HG02938 (cell line): ENCODE measurements around the gene JAZF1.
"Not testable (repeated sequence)": the region's sequence is repeated elsewhere in the genome, so short reads cannot be mapped to it uniquely, and the experiment has no call there.

Source experiments
- ATAC-seq: cut with Tn5 transposase; IDR thresholded peaks from one replicate; pipeline ENCODE4 v1.9.1; 2021; ENCODE audit warnings: mild to moderate bottlenecking, moderate library complexity; ENCODE audit not compliant: unreplicated experiment

JAZF1 gene

GRCh38 chr7:28018020-28018419 is 162.6 kb downstream of the JAZF1 start:
- ATAC-seq: no peak

DNA sequence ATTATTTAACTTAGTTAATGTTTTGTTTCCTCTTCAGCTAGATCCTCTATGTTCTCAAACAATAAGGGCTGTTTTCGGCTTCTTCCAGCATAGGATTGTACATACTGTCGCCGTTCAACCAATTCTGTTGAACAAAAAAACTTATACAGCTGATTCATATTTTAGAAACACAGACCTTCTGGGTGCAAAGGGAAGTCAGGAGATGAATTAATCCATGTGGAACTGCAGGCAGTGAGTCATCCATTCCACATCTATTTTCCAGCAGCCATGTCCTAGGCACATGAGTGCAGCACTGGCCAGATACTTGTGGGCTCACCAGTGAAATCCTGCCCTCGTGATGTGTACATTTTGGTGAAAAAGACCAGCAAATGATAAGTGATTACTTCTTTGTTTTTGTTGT is 163.2 kb downstream of the JAZF1 start:
- no peak for ATAC-seq

- ATAC-seq: no peak
Measured at GRCh38 chr7:28016297-28016696, 164.3 kb downstream of the JAZF1 start.

DNA sequence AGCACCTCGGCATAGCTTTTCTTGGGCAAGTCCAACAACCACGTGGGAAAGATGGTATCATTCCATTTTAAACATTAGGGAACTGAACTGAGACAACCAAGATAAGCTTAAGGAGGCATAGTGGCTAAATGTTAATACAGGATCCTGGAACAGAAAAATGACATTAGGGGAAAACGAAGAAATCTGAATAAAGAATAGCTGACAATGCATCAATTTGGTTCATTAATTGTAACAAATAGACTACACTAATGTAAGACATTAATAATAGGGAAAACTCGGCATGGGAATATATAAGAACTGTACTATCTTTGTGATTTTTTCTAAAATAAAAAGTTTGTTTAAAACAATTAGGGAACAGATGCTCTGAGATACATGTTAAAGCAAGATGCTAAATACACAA is 165.4 kb downstream of the JAZF1 start:
- ATAC-seq: no peak

GRCh38 chr7:28014340-28014739 is 166.3 kb downstream of the JAZF1 start:
- not testable (repeated sequence) for ATAC-seq

GRCh38 chr7:28013441-28013840 is 167.2 kb downstream of the JAZF1 start:
- ATAC-seq: no peak

GRCh38 chr7:28013019-28013418 is 167.6 kb downstream of the JAZF1 start:
- no peak for ATAC-seq

GRCh38 chr7:28008911-28009310 is 171.7 kb downstream of the JAZF1 start:
- ATAC-seq: no peak

- no peak for ATAC-seq
Measured at GRCh38 chr7:28008171-28008570, 172.4 kb downstream of the JAZF1 start.

DNA sequence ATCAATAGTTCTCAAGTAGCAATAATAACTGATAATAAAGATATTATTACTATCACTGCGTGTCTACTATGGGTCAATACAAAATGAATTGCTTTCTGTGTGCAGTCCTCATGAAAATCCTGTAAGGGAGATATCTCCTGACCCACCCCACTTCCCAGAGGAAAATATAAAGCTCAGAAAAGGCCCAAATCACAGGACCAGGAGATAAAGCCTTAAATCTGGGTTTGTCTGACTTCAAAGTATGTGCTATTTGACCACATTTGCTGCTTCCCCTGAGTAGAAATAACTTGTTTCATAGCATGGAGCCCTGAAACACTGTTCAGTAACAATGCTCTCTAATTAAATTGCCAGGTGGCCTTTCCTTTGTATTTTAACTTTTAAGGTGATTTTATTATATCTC is 174.1 kb downstream of the JAZF1 start:
- ATAC-seq: no peak

- no peak for ATAC-seq
Measured at GRCh38 chr7:28005847-28006231, 174.8 kb downstream of the JAZF1 start.

DNA sequence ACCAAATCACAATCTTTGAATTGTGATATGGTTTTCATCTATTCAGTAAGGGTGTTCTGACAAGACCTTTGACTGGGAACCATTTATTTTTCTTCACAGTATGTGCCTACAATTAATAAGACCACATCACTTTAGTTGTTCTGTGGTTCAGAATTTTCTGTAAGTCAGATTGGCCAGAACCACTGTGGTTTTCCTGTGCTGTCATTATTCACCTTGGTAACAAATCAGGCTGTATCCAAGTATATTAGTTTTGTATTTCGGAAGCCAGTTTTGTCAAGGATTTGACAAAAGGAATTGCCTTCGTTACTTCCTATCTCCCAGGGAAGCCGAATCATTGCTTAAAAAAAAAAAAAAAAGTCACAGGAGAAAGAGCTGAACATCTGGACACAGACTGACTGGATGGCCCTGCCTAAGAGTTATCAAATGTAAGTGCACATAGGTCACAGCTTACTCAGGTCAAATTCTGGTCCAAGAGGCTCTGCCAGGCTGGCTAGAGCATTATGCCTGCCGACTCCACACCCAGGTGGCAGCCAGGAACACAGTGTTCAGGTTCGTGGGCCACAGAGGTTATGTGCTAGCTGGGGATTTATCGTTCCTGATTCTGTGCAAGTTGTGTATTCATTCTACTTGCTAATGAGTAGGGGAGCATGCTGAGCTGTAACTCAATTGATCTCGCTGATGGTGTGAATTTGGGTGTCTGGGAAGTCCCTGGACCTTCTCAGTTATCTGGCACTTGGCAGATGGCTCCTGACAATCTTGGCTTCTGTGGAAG is 175.3 kb downstream of the JAZF1 start:
- ATAC-seq: no peak

GRCh38 chr7:28003408-28003807 is 177.2 kb downstream of the JAZF1 start:
- no peak for ATAC-seq

DNA sequence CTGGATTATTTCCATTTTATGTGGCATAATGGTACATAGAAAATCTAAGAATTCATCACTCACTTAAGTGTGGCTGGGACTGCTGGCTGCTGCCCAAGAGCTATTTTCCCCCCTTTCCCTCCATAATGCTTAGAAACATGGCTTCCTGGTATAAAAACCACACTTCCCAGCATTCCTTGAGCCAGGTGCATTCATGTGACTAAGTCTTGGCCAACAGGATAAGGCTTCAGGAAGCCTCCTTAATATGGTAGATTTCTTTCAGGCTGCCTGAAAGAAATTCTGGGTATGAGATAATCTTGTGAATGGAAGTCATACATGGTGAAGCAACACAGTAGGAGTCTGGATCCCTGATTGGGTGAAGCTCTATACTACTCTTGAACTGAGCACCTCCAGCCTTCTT is 178.0 kb downstream of the JAZF1 start:
- no peak for ATAC-seq

DNA sequence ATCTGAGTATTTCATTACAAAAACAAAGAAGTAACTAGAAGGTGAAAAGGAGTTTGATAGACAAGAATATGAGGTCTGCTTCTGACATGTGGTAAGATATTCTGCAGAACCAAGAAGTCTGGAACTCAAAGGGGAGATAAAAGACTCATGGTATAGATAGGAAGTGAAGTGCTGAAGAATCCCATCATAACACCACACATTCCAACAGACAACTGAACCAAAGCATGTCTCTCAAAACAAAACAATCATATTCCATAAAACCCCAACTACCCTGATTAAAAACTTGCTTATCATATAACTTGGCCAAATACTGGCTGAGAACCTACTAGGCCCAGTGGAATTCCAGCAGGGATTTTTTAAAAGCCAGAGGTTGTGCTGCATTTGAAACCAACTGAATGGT is 178.7 kb downstream of the JAZF1 start:
- ATAC-seq: no peak

DNA sequence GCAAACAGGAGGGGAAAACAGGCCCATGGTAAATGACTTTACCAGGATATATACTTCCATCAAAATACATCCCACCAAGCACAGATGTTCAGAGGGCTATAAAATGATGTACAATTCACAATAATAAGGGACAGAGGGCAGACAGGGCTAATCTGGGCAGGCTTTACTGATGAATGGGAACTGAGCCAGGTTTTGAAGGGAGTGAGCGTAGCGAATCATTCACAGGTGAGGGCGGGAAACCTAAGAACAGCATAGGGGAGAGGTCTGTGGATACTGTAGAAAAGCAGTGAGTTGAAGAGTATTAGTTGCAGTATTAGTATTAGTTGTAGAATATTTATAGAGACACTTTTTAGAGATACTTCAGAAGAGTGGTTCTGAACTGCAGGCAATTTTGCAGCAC is 180.8 kb downstream of the JAZF1 start:
- no peak for ATAC-seq

DNA sequence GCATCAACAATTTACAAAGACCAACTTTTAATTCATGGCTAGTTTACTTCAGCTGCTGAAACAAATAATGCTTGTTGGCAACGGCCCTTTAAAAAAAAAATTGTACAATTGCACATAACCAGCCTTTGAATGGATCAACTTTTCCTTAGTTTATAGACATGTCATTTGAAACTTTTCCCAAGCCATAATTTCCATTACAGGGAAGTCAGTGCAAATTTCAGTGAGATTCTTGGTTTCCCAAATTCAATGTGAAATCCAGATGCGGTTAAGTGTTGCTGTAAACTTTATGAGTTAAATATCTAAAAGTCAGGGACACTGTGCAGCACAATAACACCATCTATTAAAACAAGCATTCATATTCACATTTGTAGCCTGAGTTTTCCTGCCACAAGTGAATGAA is 182.2 kb downstream of the JAZF1 start:
- ATAC-seq: no peak

GRCh38 chr7:27997188-27997707 is 183.3 kb downstream of the JAZF1 start:
- ATAC-seq: no peak

GRCh38 chr7:27996141-27996540 is 184.5 kb downstream of the JAZF1 start:
- no peak for ATAC-seq

DNA sequence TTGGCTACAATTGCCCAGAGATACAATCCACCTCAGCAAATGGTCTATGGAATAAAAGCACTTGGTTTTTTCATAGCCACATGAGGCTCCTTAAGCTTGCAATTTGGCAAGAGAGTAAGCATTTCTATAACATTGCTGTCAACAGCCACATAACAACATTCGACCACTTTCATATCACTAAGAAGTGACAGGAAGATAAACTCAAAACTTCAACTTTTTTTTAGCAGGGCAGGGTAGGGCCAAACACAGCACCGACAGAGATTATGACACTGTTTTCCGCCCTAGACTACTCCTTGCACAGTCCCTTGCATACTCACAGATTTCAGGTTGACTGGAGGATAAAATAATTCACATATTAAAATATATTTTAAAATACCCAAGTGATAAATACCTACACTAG is 185.4 kb downstream of the JAZF1 start:
- no peak for ATAC-seq

- ATAC-seq: no peak
Measured at GRCh38 chr7:27994639-27995038, 186.0 kb downstream of the JAZF1 start.

- no peak for ATAC-seq
Measured at GRCh38 chr7:27992755-27993493, 187.7 kb downstream of the JAZF1 start.
